Measurements from ENCODE around the gene MAB21L4.

The MAB21L4 gene

DNA sequence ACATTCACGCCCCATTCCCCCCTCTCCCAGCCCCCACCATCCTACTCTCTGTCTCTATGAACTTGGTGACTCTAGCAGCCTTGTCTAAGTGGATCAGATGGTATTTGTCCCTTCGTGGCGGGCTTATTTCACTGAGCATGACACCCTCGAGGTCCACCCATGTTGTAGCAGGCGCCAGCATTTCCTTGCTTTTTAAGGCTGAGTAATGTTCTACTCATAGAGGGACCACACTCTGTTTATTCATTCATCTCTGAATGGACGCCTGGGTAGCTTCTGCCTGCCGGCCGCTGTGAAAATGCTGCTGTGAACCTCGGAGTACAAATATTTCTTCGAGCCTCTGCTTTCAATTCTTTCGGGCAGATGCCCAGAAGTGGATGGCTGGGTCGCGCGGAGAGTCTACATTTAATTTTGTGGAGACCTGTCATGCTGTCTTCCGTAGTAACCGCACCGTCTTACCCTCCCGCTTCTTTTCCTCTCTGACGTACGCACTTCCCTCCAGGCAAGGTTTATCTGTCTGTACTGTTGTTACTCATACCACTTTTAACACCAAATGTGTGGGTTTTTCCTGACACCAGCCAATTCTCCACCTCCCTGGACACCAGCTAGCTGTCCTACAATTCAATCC is 15.8 kb upstream of the MAB21L4 start:
- no peak for DNase-seq (ENCODE audit: low read depth in 2 of 2)

DNA sequence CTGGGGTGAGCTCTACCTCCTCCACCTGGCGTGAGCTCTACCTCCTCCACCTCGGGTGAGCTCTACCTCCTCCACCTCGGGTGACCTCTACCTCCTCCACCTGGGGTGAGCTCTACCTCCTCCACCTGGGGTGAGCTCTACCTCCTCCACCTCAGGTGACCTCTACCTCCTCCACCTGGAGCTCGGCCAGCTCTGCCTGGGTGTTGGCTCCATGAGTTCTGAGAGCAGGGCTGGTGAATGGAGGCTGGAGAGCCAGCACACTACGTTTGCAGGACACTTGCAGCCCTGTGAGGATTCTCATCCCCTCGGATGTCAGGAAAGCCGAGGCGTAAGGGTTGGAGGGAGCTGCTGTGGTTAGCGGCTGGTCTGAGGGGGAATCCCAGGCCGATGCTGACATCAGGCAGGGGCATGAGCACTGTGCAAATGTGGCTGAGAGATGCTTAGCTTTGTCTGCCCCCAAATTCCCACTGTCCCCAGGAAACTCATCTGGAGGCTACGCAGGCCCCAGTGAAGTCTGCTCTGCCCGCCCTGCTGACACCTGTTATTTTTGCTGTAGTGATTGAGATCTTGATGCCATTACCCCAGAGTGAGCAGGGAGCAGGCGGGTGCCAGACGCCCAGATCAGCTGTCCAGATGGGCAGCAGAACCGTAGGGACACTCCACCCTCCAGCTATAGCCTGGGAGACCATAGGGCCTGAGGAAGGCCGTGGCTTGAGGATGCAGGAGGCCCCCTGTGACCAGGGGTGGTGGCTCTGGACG is 13.4 kb upstream of the MAB21L4 start:
- DNase-seq (ENCODE audit: low read depth in 2 of 2), result no peak

DNA sequence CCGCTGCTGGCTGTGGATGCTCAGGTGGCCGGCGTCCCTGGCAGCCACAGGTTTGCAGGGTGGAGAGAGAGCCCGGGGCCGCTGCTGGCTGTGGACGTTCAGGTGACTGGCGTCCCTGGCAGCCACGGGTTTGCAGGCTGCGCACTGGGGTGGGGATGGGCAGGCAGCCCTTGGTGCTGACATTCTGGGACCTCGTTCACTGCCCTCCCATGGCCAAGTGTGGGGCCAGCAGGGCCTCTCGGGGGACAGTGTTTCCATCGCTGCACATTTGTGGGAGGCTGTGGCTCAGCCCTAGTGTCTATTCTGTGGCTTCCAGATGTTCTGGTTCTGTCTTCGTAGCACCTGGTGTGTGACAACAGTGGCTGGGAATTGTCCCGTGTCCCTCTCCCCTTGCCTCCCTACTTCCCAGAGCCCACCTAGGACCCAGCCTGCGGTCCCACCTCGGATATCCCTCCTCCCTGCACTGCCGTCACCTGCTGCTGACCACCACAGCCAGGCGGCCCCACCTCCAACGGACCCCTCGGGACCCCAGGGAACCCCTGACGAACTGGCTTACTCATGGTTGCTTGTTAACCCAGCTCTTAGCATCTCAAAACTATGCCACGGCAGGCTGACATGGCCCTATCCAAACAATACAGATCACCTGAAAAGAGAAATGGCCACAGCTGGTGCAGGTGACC is 11.1 kb upstream of the MAB21L4 start:
- no peak for DNase-seq (ENCODE audit: low read depth in 2 of 2)

DNA sequence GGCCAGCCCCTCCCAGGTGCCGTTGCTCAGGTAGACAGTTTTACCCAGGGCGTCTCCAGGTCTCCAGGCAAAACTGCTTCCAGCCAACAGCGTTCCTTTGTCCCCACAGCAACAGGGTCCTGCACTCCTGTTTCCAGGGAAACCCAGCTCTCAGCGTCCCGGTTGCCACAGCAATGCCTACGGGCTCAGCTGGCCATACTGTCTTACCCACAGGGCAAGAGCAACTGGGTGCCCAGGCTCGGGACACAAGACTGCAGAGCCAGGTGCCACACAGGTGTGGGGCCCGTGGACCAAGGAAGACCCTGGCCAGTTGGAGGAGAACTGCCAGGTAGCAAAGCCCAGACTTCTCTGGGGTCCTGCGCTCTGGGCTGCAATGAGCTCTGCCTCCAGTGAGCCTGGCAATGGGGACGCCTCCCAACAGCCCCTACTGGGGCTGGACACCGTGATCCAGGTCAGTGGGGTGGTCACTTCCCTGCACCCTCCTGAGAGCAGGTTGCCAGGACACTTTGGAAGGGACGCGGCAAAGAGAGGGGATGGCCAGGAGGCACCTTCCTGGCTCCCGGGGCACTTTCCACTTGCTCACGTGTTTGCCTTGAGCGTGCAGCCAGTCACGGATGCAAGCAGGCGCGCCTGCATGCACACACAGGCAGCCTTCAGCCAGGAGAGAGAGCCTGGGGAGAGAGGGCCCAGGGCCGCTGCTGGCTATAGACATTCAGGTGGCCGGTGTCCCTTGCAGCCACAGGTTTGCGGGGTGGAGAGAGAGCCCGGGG is 10.4 kb upstream of the MAB21L4 start, which contains the start of gene CROCC2:
Gene CROCC2, plus strand, starts transcription at position 196 of the 770 bp plus-strand sequence. Its CDS starts 178 bp downstream, at position 374.
- DNase-seq (ENCODE audit: low read depth in 2 of 2), result no peak

DNA sequence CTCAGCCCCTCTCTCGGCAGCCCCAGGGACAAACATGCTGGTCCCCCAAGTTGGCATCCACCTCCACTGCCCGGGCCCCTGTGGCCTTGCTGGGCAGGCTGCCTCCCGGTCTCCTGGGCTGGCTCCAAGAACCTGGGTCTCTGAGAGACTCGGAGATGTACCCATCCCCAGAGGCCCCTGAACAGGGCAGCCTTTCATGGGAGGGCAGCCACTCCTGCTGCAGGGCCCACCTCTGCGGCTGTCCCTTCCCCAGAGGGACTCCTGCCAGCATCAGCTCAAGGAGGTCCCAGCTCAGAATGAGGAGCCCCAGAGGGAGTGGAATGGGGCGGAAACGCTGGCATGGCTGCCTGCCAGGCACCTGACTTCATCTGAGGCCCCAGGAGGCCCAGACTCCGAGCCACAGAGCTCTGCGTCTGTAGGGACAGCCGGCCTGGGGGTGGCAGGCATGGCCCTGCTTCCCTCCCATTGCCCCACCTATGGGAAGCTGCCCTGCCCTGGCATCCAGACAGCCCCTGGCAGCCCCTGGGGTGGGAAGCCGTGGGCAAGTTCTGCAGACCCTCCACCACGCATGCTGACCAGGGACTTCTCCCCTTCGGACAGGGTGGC is 9.3 kb upstream of the MAB21L4 start:
- no peak for DNase-seq (ENCODE audit: low read depth in 2 of 2)

DNA sequence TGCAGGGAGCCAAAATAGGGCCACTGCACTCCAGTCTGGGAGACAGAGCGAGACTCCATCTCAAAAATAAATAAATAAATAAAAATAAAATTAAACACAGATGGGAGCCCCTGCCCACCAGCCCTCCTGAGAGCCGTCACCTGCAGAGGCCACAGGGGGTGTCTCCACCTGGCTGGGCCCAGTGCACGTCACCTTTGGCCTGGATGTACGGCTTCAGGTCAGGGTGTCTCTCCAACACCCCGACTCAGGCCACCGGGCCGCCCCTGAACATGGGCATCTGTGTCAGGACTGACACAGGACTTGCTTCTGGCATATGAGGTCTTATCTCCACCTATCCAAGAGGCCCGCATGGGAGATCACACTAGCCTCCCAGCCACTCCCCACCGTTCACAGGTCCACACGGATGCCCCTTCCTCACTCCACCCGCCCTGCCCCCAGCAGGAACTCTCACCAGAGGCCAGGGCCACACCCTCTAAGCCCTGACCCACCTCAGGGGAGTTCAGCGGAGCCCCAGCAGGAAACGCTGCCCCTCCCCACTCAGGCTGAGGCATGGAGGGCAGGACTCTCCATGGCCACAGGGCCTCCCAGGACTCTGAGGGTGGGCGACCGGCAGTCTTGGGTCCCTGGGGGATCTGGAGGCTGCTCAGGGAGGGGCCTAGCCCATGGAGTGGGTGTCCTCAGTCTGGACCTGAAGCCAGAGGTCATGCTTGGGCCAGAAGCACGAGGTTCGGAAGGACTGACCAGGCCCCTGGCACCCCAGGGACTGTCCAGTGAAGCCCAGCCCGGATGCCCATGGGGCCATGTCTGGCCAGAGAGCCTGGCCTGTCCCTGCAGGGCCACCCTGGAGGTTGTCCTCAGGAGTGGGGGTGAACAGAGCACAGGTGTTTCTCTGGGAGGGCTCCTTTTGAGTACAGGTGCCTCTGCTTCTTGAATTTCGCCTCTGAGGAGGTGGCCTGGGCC is 8.5 kb upstream of the MAB21L4 start:
- no peak for DNase-seq (ENCODE audit: low read depth in 2 of 2)

DNA sequence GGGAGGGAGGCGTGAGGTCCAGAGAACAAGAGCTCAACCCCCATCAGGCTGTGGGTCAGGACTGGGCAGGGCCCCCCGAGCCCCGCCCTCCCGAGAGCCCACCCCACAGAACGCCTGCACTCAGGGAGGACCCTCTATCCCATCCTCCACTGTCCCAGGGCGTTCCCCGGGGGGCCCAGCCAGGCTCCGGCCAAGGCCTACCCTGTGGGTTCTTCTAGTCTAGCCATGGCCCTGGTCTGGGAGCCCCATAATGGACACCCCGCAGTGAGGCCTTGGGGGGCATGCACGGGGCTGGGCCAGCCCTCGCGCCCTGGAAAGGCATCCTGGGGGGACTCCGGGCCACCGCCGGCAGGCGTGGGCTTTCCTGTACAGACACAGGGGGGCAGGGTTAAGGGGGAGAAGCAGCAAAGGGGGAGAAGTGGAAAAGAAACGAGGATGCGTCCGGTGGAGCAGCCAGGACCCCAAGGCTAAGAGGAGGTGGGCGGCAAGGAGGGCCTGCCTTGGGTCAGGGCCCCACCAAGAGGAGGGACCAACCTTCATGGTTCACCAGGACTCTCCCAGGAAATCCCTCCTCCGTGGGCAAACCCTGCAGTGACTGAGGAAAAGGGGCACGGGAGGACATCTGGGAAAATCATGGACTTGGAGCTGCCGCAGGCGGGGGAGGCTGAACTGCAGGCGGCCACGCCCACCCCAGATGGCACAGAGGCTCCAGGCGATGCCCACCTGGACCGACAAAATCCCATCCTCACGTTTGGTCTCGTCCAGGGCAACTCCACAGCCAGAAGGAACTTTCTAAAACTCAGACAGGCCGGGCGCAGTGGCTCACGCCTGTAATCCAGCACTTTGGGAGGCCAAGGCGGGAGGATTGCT is 7.5 kb upstream of the MAB21L4 start:
- no peak for DNase-seq (ENCODE audit: low read depth in 2 of 2)

DNA sequence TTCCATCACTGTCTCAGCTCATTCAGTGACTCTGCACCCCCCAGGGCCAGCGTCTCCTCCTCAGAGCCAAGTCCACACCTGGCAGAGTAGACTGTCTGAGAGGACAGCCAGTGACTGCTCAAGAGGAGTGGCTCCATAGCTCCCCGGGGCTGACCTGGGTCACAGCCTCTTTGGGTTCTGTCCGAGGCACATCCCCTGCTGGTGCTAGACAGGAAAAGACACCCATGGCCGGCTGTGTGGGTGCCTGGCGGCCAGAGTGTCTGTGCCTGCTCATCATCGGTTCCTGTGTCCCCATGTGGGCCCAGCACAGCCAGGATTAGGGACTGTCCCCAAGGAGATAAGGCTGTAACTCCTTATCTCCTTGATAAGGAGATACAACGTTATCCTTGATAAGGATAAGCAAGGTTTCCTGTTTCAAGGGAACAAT is 6.7 kb upstream of the MAB21L4 start:
- no peak for DNase-seq (ENCODE audit: low read depth in 2 of 2)

DNA sequence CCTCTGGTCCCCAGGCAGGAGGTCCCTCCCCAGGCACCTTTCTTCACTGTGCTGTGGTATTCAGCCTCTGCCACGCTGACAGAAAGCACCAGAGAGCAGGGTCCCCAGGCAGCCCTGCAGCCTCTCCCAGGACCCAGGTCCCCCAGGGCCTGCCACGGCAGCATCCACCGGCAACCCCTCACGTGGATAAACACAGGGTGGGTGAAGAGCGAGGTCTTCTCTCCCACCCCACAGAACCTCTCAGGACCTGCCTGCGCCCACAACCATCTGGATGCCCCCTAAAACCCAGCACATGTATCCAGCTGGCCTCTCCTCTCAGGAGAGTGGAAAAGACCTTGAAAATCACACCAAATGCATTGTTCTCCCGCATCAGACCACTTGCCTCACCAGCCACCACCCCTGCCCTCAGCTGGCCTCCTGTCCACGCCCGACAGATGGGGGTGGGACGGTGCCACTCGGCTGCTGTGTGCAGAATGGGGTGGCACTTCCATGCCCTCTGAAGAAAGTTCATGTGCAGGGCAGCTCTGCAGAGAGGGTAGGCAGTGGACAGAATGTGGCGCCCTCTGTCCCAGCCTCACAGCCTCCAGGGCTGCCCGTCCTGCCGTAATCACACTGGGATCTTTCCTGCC is 6.1 kb upstream of the MAB21L4 start:
- DNase-seq (ENCODE audit: low read depth in 2 of 2), result no peak

DNA sequence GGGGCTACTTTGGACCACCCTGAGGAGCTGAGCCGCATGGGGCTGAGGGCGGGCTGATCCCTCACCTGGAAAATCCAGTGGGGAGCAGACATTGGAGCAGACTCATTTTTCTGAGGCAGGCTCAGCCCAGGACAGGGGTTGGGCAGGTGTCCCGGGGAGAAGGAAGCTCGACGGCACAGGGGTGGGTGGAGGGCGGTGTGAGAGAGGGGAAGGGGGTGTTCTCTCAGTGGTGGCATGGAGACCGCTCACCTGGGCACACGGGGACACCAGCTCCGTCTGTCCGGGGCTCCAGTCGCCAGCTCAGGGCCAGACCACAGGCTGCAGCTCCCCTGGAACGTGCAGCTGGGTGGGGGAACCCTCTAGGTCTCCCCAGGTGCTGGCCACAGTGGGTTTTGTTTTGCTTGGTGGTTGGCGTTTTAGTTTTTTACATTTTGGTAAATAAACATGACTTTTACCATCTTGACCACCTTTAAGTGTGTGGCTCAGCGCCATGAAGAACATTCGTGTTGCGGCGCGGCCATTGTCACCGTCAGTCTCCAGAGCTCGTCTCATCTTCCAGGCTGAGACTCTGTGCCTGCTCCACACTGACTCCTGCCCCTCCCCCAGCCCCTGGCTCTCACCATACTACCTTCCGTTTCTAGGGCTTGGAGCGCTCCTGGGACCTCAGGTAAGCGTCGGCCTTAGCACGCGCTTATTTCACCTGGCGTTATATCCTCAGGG is 4.3 kb upstream of the MAB21L4 start:
- DNase-seq (ENCODE audit: low read depth in 2 of 2), result no peak

DNA sequence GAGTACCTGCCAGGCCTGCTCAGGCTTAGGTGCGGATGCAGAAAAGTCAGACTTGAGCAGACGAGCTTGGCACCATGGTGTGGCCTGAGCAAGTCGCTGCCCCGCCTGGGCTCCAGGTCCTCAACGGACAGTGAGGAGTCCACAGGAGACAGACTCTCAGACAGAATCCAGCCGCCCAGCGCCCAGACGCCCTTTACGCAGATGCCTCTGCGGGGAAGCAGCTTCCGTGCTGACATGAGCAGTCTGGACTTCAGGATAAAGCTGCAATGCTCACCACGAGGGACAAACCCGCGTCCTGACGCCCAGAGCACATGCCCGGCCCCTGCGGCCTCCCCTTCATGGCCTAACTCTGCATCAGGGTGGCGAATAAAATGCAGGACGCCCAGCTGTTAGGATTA is 3.5 kb upstream of the MAB21L4 start:
- DNase-seq (ENCODE audit: low read depth in 2 of 2), result no peak

DNA sequence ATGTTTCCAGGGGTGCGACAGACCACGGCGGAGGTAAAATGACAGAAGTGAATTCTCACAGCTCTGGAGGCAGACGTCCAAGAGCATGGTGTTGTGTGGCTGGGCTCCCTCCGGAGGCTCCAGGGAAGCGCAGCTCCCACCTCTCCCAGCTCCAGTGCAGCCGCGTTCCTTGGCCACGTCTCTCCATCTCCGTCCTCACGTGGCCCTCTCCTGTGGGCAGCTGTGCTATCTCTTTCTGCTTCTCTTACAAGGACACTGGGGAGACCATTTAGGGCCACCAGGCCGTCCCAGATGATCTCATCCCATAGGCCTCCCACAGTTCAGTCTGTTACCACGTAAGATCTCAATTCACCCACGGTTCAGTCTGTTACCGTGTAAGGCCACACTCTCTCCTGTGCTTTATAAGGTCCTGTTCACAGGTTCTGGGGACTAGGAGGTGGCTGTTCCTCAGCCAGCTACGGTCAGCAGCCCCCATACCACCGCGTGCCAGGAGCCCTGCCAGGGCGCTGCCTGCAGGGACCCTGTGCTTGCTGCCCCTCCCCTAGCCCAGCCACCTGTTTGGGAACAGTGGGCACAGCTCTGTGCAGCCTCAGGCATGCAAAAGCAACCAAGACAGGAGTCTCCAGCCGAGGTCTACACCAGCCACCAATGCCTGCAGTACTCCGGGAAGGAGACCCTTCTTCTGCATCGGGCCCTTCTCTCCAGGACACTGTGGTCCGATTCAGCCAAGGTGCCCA is 2.9 kb upstream of the MAB21L4 start:
- DNase-seq (ENCODE audit: low read depth in 2 of 2), result no peak

DNA sequence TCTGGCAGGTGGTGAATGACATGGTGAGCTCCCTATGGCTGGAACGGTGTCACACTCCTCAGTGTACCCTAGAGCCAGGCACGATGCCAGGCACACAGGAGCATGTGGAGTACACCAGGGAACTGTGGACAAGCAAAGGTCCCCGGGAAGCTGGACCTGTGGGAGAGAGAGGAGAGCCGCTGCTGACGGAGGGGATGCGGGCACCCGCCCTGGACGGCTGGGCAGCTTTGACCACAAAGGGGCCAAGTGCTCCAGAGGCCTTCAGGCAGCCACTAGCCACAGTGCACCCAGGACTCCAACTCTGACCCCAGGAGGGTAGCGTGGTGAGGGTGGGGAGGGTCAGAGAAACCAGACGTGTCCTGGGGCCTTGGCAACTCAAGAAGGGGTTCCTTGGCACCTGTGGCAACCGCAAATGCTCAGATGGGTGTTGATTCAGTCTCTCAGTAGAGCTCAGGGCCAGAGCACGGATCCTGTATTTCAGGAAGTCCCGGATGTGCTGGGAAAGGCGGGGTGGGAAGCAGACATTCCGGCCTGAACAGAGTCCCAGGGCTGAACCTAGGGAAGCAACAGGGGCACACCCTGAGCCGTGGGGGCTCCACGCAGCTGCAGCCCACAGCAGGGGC is 2.3 kb upstream of the MAB21L4 start:
- DNase-seq (ENCODE audit: low read depth in 2 of 2), result no peak

DNA sequence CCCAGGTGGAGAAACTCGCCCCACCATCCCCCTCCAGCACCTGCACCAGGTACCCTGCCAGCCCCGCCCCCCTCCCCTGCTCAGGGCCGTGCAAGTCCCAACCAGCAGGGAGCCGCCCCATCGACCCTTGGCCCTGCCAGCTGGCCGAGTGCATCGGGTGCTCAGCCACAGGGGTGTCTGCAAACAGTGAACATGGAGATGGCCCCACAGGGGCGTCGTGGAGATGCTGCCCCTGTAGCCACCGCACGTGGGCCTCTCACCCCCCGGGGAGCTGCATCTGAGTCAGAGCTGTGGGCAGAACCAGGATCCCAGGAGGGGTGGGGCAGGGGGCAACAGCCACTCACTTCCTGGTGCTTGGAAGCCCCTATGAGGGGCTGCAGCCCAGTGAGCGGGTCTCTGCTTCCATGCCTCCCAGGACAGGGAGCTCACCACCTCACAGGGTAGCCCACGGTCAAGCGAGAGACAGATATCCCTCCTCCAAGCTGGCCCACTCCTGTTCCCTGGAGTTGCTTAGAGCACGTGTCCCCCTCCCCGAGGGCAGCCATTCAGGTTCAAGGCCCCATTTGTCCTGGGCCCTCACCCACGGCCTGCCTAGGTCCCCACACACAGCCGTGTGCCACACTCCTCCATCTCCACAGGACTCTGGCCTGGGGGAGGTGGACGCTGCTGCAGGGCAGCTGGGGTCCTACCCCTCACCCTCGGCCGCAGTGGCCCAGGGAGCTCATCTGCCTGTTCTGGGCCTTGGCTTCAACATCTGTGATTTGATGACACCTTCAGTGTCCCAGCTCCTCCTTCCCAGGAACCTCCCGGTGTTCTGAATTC is 1.1 kb upstream of the MAB21L4 start:
- DNase-seq (ENCODE audit: low read depth in 2 of 2), result no peak

DNA sequence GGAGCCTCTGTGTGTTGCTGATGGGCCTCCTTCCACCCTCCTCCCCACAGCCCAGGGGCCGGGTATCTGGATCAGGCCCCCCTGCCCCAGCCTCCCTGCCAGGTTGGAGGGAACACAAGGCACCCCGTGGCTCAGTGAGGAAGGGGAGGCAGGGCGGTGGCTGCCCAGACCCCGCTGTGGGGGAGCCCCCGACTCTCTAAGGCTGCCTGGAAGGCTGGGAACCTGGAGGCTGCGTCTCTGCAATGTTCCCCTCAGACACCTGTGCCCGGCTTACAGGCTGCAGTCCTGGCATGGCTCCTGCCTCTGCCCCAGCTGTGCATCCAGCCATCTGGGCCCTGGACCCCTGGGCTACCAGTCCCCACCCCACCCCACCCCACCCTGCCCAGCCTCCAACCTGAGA is 438 bp upstream of the MAB21L4 start:
- DNase-seq (ENCODE audit: low read depth in 2 of 2), result no peak

DNA sequence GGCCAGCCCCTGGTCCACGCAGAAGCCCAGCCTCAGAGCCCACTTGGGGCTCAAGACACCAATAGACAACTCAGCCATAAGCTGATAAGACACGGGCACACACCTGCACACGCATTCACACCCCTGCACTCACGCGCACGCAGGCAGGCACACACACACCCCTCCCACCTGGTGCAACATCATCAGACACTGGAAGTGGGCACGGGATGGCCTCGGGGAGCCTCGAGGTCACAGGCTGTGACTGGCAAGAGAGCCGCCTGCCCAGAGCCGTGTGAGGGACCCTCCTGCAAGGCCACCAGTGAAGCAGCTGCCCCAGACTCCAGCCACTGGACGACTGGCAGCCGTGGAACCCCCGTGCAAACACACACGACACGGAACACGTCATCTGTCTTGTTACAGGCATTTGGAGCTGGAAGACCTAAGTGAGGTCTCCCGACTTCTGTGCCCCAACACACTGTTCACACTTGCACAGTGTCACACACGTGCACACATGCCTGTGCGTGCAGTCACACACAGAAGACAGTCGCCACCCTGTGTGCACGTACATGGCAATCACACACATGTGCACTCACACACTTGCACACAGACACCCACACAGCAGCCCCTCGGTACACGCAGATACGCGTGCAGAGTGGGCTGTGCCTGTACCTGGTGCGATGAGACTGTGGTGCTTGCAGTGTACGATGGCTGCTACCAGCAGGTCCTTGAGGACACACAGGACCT is 959 bp downstream of the MAB21L4 start:
- DNase-seq (ENCODE audit: low read depth in 2 of 2), result no peak
